B cell (primary cell): ENCODE measurements around the gene ASTN2. TPM values are rescaled to one million over a fixed set of nuclear protein-coding genes. Genes with fewer than 3 reads are reported as not detected.

Source experiments
- ATAC-seq: fragments of 200-7000 bp; cut with Tn5 transposase; one replicate; pipeline ENCODE4 v1.10.0; 2021; ENCODE audit warnings: low read depth, mild to moderate bottlenecking, moderate number of reproducible peaks, moderate library complexity
- CTCF ChIA-PET: fragments of 350-600 bp; sonication (Branson Sonifier 250); formaldehyde crosslinking; loops from one replicate; lab custom pipeline; 2021; ENCODE audit warnings: antibody characterized with exemption, inconsistent platforms; lab: Charles Lee
- POLR2A ChIA-PET: fragments of 350-600 bp; sonication (Branson Sonifier 250); formaldehyde crosslinking; loops from one replicate; lab custom pipeline; 2021; ENCODE audit warnings: antibody characterized with exemption; lab: Charles Lee
- DNase-seq: peaks from one replicate; pipeline ENCODE4 v3.0.0; 2013
- H2AFZ ChIP-seq: 2 replicates; pipeline ENCODE4 v1.6.1; 2012; ENCODE audit warnings: mild to moderate bottlenecking, low read depth, low read length; ENCODE audit not compliant: insufficient read depth, poor library complexity, severe bottlenecking
- H3K27ac ChIP-seq, 2 donors: 1 replicate in 1 of 2; 2 replicates in 1 of 2; pipeline ENCODE4 v1.5.1; 2012 to 2013; ENCODE audit warnings: low read length in 2 of 2, mild to moderate bottlenecking in 2 of 2, moderate library complexity in 1 of 2
- H3K27me3 ChIP-seq, 4 experiments: fragments of 200-600 bp in 1 of 4; sonication (generic) in 1 of 4; replicated peaks in 1 of 4; 1 replicate in 2 of 4; 2 replicates in 2 of 4; pipeline versions ENCODE4 v1.6.1 to v1.7.0; 2013 to 2016; ENCODE audit warnings: low read length in 3 of 4, mild to moderate bottlenecking in 2 of 4, mixed read lengths in 1 of 4, moderate library complexity in 1 of 4; ENCODE audit not compliant: insufficient read depth in 4 of 4, control insufficient read depth in 3 of 4; ENCODE audit errors: control extremely low read depth in 1 of 4
- H3K36me3 ChIP-seq, 2 experiments: replicated peaks in 1 of 2; 1 replicate in 1 of 2; 2 replicates in 1 of 2; pipeline versions ENCODE4 v1.6.1 to v1.7.1; 2013; ENCODE audit warnings: low read length in 1 of 2; ENCODE audit not compliant: insufficient read depth in 2 of 2, control insufficient read depth in 1 of 2; ENCODE audit errors: control extremely low read depth in 1 of 2, extremely low read depth in 1 of 2
- H3K4me1 ChIP-seq, 2 donors: fragments of 200-600 bp in 1 of 2; sonication (generic) in 1 of 2; 1 replicate in 1 of 2; 2 replicates in 1 of 2; pipeline versions ENCODE4 v1.5.1 to v1.6.1; 2013 to 2017; ENCODE audit warnings: low read length in 2 of 2; ENCODE audit not compliant: control insufficient read depth in 2 of 2, insufficient read depth in 2 of 2
- H3K4me2 ChIP-seq: replicated peaks from 2 replicates; pipeline ENCODE3; 2012; ENCODE audit warnings: mild to moderate bottlenecking, low read depth, low read length; ENCODE audit not compliant: poor library complexity, severe bottlenecking
- H3K4me3 ChIP-seq, 5 experiments: fragments of 200-600 bp in 1 of 5; sonication (generic) in 1 of 5; 1 replicate in 3 of 5; 2 replicates in 2 of 5; pipeline versions ENCODE4 v1.5.1 to v1.7.0; 2011 to 2016; ENCODE audit warnings: low read length in 4 of 5, mild to moderate bottlenecking in 4 of 5, low read depth in 2 of 5, control low read depth in 1 of 5, moderate library complexity in 1 of 5; ENCODE audit not compliant: insufficient read depth in 1 of 5; ENCODE audit errors: control extremely low read depth in 1 of 5, extremely low read depth in 1 of 5
- H3K79me2 ChIP-seq: fragments of 200-600 bp; sonication (generic); one replicate; pipeline ENCODE4 v1.6.0; 2016; ENCODE audit warnings: low read length; ENCODE audit not compliant: control insufficient read depth, insufficient read depth
- H3K9ac ChIP-seq: fragments of 200-600 bp; sonication (generic); 2 replicates; pipeline ENCODE4 v1.6.1; 2017; ENCODE audit warnings: mild to moderate bottlenecking, low read length, moderate library complexity
- H3K9me3 ChIP-seq, 3 donors: one replicate each; pipeline versions ENCODE4 v1.6.1 to v1.7.1; 2013; ENCODE audit warnings: low read length in 2 of 3; ENCODE audit not compliant: control insufficient read depth in 2 of 3, insufficient read depth in 1 of 3; ENCODE audit errors: control extremely low read depth in 1 of 3
- H4K20me1 ChIP-seq: 2 replicates; pipeline ENCODE4 v1.6.0; 2012; ENCODE audit warnings: mild to moderate bottlenecking, low read length; ENCODE audit not compliant: insufficient read depth, control insufficient read depth, poor library complexity, severe bottlenecking
- H3K27ac Mint-ChIP-seq: one replicate; pipeline ENCODE4 v1.8.0; 2021; ENCODE audit warnings: mixed read lengths
- H3K27me3 Mint-ChIP-seq: one replicate; pipeline ENCODE4 v1.8.0; 2021; ENCODE audit warnings: mixed read lengths
- H3K4me1 Mint-ChIP-seq: one replicate; pipeline ENCODE4 v1.8.0; 2021; ENCODE audit warnings: mixed read lengths
- H3K4me3 Mint-ChIP-seq: one replicate; pipeline ENCODE4 v1.8.0; 2021; ENCODE audit warnings: mixed read lengths
- H3K9me3 Mint-ChIP-seq: one replicate; pipeline ENCODE4 v1.8.0; 2022; ENCODE audit warnings: mixed read lengths; ENCODE audit not compliant: insufficient read depth
- CTCF ChIP-seq: fragments of 200-600 bp; IDR thresholded peaks from one replicate; pipeline ENCODE4 v1.8.0; 2022; ENCODE audit warnings: antibody characterized with exemption, mild to moderate bottlenecking
- EZH2 ChIP-seq: IDR thresholded peaks from 2 replicates; pipeline ENCODE4 v1.6.1; 2012; ENCODE audit warnings: borderline replicate concordance, low read depth, mild to moderate bottlenecking, moderate library complexity, low read length; ENCODE audit not compliant: insufficient read depth, poor library complexity, severe bottlenecking
- WGBS: methylation state at CpG from one replicate; pipeline ENCODE4 v1.1.5; 2013; ENCODE audit warnings: missing lambda C conversion rate; ENCODE audit not compliant: insufficient coverage; 5-methylcytosine and 5-hydroxymethylcytosine counted together
- intact Hi-C: fragments of 100-400 bp; cut with micrococcal nuclease; formaldehyde crosslinking; loops from one replicate; pipeline ENCODE4 v1.10.0; 2022
- polyA plus RNA-seq: library from polyadenylated mRNA; depleted of rRNA; stranded (reverse); fragments of >200 nt; gene quantifications from 2 replicates; pipeline ENCODE4 v1.2.3, GENCODE V29; 2012
- total RNA-seq, 2 donors: library from RNA; stranded (reverse); fragments of 120-200 nt in 1 of 2; gene quantifications; 1 replicate in 1 of 2; 2 replicates in 1 of 2; pipeline versions ENCODE4 v1.2.3 to v1.2.4, GENCODE V29; 2013 to 2022

ASTN2 gene
- total and polyA plus RNA-seq, 2 donors (not counting 1 experiment from before 2014, with no cell fraction given), result 1.2 to 3.6 TPM

DNA sequence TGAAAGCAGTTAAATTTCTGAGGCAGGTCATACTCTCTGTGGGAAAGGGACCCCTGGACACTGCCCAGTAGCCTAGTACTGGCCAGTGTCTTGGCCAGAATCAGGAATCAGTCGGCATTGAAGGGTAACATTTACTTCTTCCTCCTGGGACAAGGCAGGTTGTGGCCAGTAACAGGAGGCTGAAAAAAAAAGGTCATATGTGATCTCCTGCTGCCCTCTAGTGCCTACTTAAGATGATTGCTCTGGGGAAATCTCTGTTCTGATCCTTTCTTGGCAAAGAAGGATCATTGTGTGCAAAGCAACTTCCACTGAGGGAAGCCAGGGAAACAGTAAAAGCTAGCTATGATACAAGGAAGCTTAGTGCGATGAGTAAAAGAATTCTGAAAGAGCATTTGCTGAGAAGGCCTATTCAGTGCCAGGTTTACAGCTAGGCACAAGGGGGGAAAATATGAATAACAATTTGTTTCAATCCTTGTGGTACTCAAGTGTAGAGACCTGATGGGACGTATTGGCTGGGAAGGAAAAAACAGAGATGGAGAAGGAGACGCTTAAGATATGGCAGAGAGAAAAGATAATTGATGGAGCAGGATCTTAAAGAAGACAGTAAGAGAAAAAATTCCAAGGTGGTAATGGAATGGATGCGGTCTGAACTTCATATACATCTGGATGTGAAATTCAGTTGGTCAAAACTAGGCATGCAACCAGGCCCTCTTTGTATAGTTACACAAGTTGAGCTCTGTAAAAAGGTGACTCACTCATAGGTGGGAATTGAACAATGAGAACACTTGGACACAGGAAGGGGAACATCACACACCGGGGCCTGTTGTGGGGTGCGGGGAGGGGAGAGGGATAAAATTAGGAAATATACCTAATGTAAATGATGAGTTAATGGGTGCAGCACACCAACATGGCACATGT, 753.6 kb downstream of the ASTN2 start:
- TF ChIP-seq CTCF, result peak; percentile 71
- TF ChIP-seq EZH2, result no peak
- H3K27me3 ChIP-seq, result no peaks in the 10 kb centered on the region
- Mint-ChIP-seq H3K4me3 (no peak overlapping the region), H3K9me3 (no peaks in the 10 kb centered on the region), H3K27ac (no peak overlapping the region), H3K27me3 (no peaks in the 10 kb centered on the region), H3K4me1 (no peaks in the 10 kb centered on the region)
- H3K79me2 ChIP-seq, result no peaks in the 10 kb centered on the region
- CTCF ChIA-PET, result interaction anchor here (0.8 to 3.7 kb wide), 2 partner anchors 20 to 1068 kb away, joined by 3 to 22 read pairs; no protein-coding TSS in a partner anchor
- no peaks in the 10 kb centered on the region for H3K36me3 ChIP-seq
- H3K4me3 ChIP-seq, result no peak overlapping the region
- no peaks in the 10 kb centered on the region for H3K9me3 ChIP-seq
- no peaks in the 10 kb centered on the region for H3K4me1 ChIP-seq
- H4K20me1 ChIP-seq, result no peaks in the 10 kb centered on the region
- no peak overlapping the region for H3K9ac ChIP-seq
- WGBS, result 57% methylated on average over 5 of the region's 7 CpGs
- POLR2A ChIA-PET, result no interaction called here
- ATAC-seq (peak; percentile 45), DNase-seq (peak; percentile 48)
- no peak overlapping the region for H2AFZ ChIP-seq
- no peak overlapping the region for H3K4me2 ChIP-seq
- no peak overlapping the region for H3K27ac ChIP-seq
- intact Hi-C loops, result no loop called here

- Histone ChIP-seq H3K9me3 (no peaks in the 10 kb centered on the region), H4K20me1 (no peaks in the 10 kb centered on the region), H3K4me3 (no peak overlapping the region), H3K27ac (no peak overlapping the region), H3K9ac (no peak overlapping the region), H3K36me3 (no peaks in the 10 kb centered on the region), H2AFZ (no peak overlapping the region), H3K79me2 (no peaks in the 10 kb centered on the region), H3K27me3 (no peaks in the 10 kb centered on the region), H3K4me1 (no peaks in the 10 kb centered on the region), H3K4me2 (no peak overlapping the region)
- H3K9me3 Mint-ChIP-seq, result no peaks in the 10 kb centered on the region
- intact Hi-C loops, result no loop called here
- no peak overlapping the region for H3K4me3 Mint-ChIP-seq
- no peak overlapping the region for H3K27ac Mint-ChIP-seq
- no peak for DNase-seq
- WGBS, result no CpG with 5 or more reads among the region's 2 CpGs
- CTCF ChIA-PET, result no interaction called here
- ATAC-seq, result no peak
- no peaks in the 10 kb centered on the region for H3K27me3 Mint-ChIP-seq
- TF ChIP-seq CTCF (no peak), EZH2 (no peak)
- no peaks in the 10 kb centered on the region for H3K4me1 Mint-ChIP-seq
- POLR2A ChIA-PET, result no interaction called here
Observed at GRCh38 chr9:116658265-116658664, 756.6 kb downstream of the ASTN2 start.
